ENCODE results near the gene CDH8.

GRCh38 chr16:61934601-61935000 is 101.6 kb downstream of the CDH8 start:
- TF ChIP-seq CTCF (IDR thresholded peaks at IDR 0.05) = no peak
- no peak for TF ChIP-seq EZH2 (IDR thresholded peaks at IDR 0.05; ENCODE audit: borderline replicate concordance, insufficient read depth, low read depth, low read length, poor library complexity, severe bottlenecking)
